ENCODE measurements around the gene RNF19B. TPM values are rescaled to one million over a fixed set of nuclear protein-coding genes. Genes with fewer than 3 reads are reported as not detected.

The RNF19B gene
- total and polyA plus RNA-seq, 2 of the 8 experiments (the other 6 are each of a cell fraction or from before 2014, with no cell fraction given) = 9.2 to 11.2 TPM

- TF ChIP-seq CBX8 (IDR thresholded peaks at IDR 0.05; ENCODE audit: borderline replicate concordance, low read depth, low read length) (no peak), NRF1 (IDR thresholded peaks at IDR 0.05; ENCODE audit: low read depth, low read length) (no peak), ASH2L (IDR thresholded peaks at IDR 0.05; ENCODE audit: low read length) (no peak), ATF3 (IDR thresholded peaks at IDR 0.05; ENCODE audit: insufficient read depth, low read depth, low read length) (no peak), CEBPB (IDR thresholded peaks at IDR 0.05; ENCODE audit: low read depth, low read length) (no peak)
Measured at GRCh38 chr1:33012165-33012564, 47.6 kb upstream of the RNF19B start (continued).
